ENCODE results near the gene IKZF1. TPM values are rescaled to one million over a fixed set of nuclear protein-coding genes. Genes with fewer than 3 reads are reported as not detected.

IKZF1 gene
- total RNA-seq, 1 donor from 2014 or later = 2.4 TPM

GRCh38 chr7:50305583-50306493 is 1.3 kb downstream of the IKZF1 start:
- DNase-seq (no peak), ATAC-seq (ENCODE audit: poor library complexity) (no peak)
- intact Hi-C loops (cut with DNase I) = no loop called here

GRCh38 chr7:50306494-50307367 is 2.2 kb downstream of the IKZF1 start:
- intact Hi-C loops (cut with DNase I) = no loop called here
- ATAC-seq (ENCODE audit: poor library complexity) = no peak
- DNase-seq = no peak

- intact Hi-C loops (cut with DNase I) = no loop called here
- ATAC-seq (ENCODE audit: poor library complexity) = no peak
Observed at GRCh38 chr7:50307368-50308032, 3.0 kb downstream of the IKZF1 start.

GRCh38 chr7:50308203-50308531 is 3.7 kb downstream of the IKZF1 start:
- no peak for DNase-seq
- no peak for ATAC-seq (ENCODE audit: poor library complexity)
- intact Hi-C loops (cut with DNase I) = no loop called here

More at GRCh38 chr7:50307368-50308032, 3.0 kb downstream of the IKZF1 start:
- DNase-seq = no peak

- DNase-seq (no peak), ATAC-seq (ENCODE audit: poor library complexity) (no peak)
- intact Hi-C loops (cut with DNase I) = no loop called here
Observed at GRCh38 chr7:50308532-50309385, 4.2 kb downstream of the IKZF1 start.

GRCh38 chr7:50309721-50310120 is 5.2 kb downstream of the IKZF1 start:
- DNase-seq (no peak), ATAC-seq (ENCODE audit: poor library complexity) (no peak)
- intact Hi-C loops (cut with DNase I) = no loop called here

GRCh38 chr7:50310361-50310760 is 5.8 kb downstream of the IKZF1 start:
- no peak for ATAC-seq (ENCODE audit: poor library complexity)
- intact Hi-C loops (cut with DNase I) = no loop called here

GRCh38 chr7:50310956-50311355 is 6.4 kb downstream of the IKZF1 start:
- DNase-seq (no peak), ATAC-seq (ENCODE audit: poor library complexity) (no peak)
- intact Hi-C loops (cut with DNase I) = no loop called here

More at GRCh38 chr7:50310361-50310760, 5.8 kb downstream of the IKZF1 start:
- DNase-seq = no peak

GRCh38 chr7:50312250-50313162 is 8.0 kb downstream of the IKZF1 start:
- no peak for DNase-seq
- ATAC-seq (ENCODE audit: poor library complexity) = no peak
- intact Hi-C loops (cut with DNase I) = no loop called here

- intact Hi-C loops (cut with DNase I) = no loop called here
- ATAC-seq (ENCODE audit: poor library complexity) (no peak), DNase-seq (no peak)
Observed at GRCh38 chr7:50314836-50315592, 10.5 kb downstream of the IKZF1 start.

GRCh38 chr7:50315739-50316671 is 11.5 kb downstream of the IKZF1 start:
- ATAC-seq (ENCODE audit: poor library complexity) (no peak), DNase-seq (no peak)
- intact Hi-C loops (cut with DNase I) = no loop called here

GRCh38 chr7:50317221-50317678 is 12.7 kb downstream of the IKZF1 start:
- ATAC-seq (ENCODE audit: poor library complexity) = no peak
- intact Hi-C loops (cut with DNase I) = no loop called here
- no peak for DNase-seq

- DNase-seq (no peak), ATAC-seq (ENCODE audit: poor library complexity) (no peak)
- intact Hi-C loops (cut with DNase I) = no loop called here
Observed at GRCh38 chr7:50317697-50318669, 13.5 kb downstream of the IKZF1 start.

GRCh38 chr7:50321487-50322067 is 17.1 kb downstream of the IKZF1 start:
- ATAC-seq (ENCODE audit: poor library complexity) (no peak), DNase-seq (no peak)
- intact Hi-C loops (cut with DNase I) = no loop called here

Data from Right ventricle myocardium superior (tissue), 1 donor.